ENCODE measurements around the gene HCFC1.
A peak's percentile ranks its signal among the peaks of the same experiment; 100 is the strongest.

The HCFC1 gene

GRCh38 chrX:153961292-153961691, 10.3 kb downstream of the HCFC1 start:
- Histone ChIP-seq H4K91ac (ENCODE audit: low read depth, low read length, poor library complexity) (no peak overlapping the region), H3K27ac (replicated peaks; ENCODE audit: low read length) (no peak overlapping the region), H3K23ac (ENCODE audit: low read depth, low read length, poor library complexity) (no peak overlapping the region), H3K4me3 (ENCODE audit: low read length in 2 of 2) (no peak overlapping the region), H2BK12ac (ENCODE audit: low read length) (no peak overlapping the region), H3K9ac (ENCODE audit: low read depth, low read length, poor library complexity) (no peak overlapping the region), H3K4me2 (ENCODE audit: insufficient read depth, low read length, poor library complexity, severe bottlenecking) (no peak overlapping the region), H2AFZ (ENCODE audit: low read length) (no peak overlapping the region), H3K14ac (ENCODE audit: low read length) (no peak overlapping the region), H3K4ac (ENCODE audit: low read length) (no peak overlapping the region), H3K9me3 (replicated peaks in 1 of 2; ENCODE audit: control insufficient read depth in 2 of 2, insufficient read depth in 1 of 2, low read depth in 1 of 2, low read length in 2 of 2) (no peaks in the 10 kb centered on the region), H4K8ac (ENCODE audit: low read depth, low read length) (no peak overlapping the region), H3K4me1 (ENCODE audit: control insufficient read depth in 2 of 2, insufficient read depth in 1 of 2, low read depth in 1 of 2, low read length in 2 of 2) (no peaks in the 10 kb centered on the region), H2BK120ac (ENCODE audit: low read depth, low read length) (no peak overlapping the region), H2BK5ac (ENCODE audit: low read length) (no peak overlapping the region), H2BK15ac (ENCODE audit: low read length) (no peak overlapping the region), H2AK5ac (ENCODE audit: low read depth, low read length) (no peak overlapping the region), H3K18ac (ENCODE audit: low read length) (no peak overlapping the region), H3K79me1 (ENCODE audit: low read depth, low read length) (peaks cover 12% of the 10 kb centered on the region), H3K36me3 (replicated peaks in 1 of 2; ENCODE audit: control insufficient read depth in 2 of 2, insufficient read depth in 2 of 2, low read length in 2 of 2) (peaks cover 49 to 96% of the 10 kb centered on the region in 2 donors), H3K27me3 (ENCODE audit: control insufficient read depth in 3 of 3, insufficient read depth in 3 of 3, low read depth in 1 of 3, low read length in 3 of 3) (peaks cover 0 to 5% (median 0%) of the 10 kb centered on the region in 3 experiments)
- WGBS, 2 donors (ENCODE audit: extremely low coverage in 2 of 2, insufficient read length in 2 of 2, insufficient replicate concordance in 1 of 2): no CpG with 5 or more reads among the region's 11 CpGs
- DNase-seq (ENCODE audit: low spot score): no peak

GRCh38 chrX:153960786-153961185, 10.8 kb downstream of the HCFC1 start:
- Histone ChIP-seq H3K23ac (ENCODE audit: low read depth, low read length, poor library complexity) (no peak overlapping the region), H3K4me3 (ENCODE audit: low read length in 2 of 2) (no peak overlapping the region), H3K27ac (replicated peaks; ENCODE audit: low read length) (no peak overlapping the region), H2BK12ac (ENCODE audit: low read length) (no peak overlapping the region), H2BK15ac (ENCODE audit: low read length) (no peak overlapping the region), H3K27me3 (ENCODE audit: control insufficient read depth in 3 of 3, insufficient read depth in 3 of 3, low read depth in 1 of 3, low read length in 3 of 3) (peaks cover 0 to 5% (median 0%) of the 10 kb centered on the region in 3 experiments), H2AFZ (ENCODE audit: low read length) (no peak overlapping the region), H3K4me1 (ENCODE audit: control insufficient read depth in 2 of 2, insufficient read depth in 1 of 2, low read depth in 1 of 2, low read length in 2 of 2) (no peaks in the 10 kb centered on the region), H3K9me3 (replicated peaks in 1 of 2; ENCODE audit: control insufficient read depth in 2 of 2, insufficient read depth in 1 of 2, low read depth in 1 of 2, low read length in 2 of 2) (no peaks in the 10 kb centered on the region), H4K8ac (ENCODE audit: low read depth, low read length) (no peak overlapping the region), H3K14ac (ENCODE audit: low read length) (no peak overlapping the region), H3K36me3 (replicated peaks in 1 of 2; ENCODE audit: control insufficient read depth in 2 of 2, insufficient read depth in 2 of 2, low read length in 2 of 2) (peaks cover 54 to 100% of the 10 kb centered on the region in 2 donors), H3K18ac (ENCODE audit: low read length) (no peak overlapping the region), H3K4me2 (ENCODE audit: insufficient read depth, low read length, poor library complexity, severe bottlenecking) (no peak overlapping the region), H4K91ac (ENCODE audit: low read depth, low read length, poor library complexity) (no peak overlapping the region), H3K79me1 (ENCODE audit: low read depth, low read length) (peaks cover 12% of the 10 kb centered on the region), H3K4ac (ENCODE audit: low read length) (no peak overlapping the region), H2BK120ac (ENCODE audit: low read depth, low read length) (no peak overlapping the region), H3K9ac (ENCODE audit: low read depth, low read length, poor library complexity) (no peak overlapping the region), H2BK5ac (ENCODE audit: low read length) (no peak overlapping the region), H2AK5ac (ENCODE audit: low read depth, low read length) (no peak overlapping the region)
- DNase-seq (ENCODE audit: low spot score): no peak
- WGBS, 2 donors (ENCODE audit: extremely low coverage in 2 of 2, insufficient read length in 2 of 2, insufficient replicate concordance in 1 of 2): no CpG with 5 or more reads among the region's 22 CpGs

- Histone ChIP-seq H3K27ac (replicated peaks; ENCODE audit: low read length) (no peak overlapping the region), H3K4ac (ENCODE audit: low read length) (no peak overlapping the region), H3K4me1 (ENCODE audit: control insufficient read depth in 2 of 2, insufficient read depth in 1 of 2, low read depth in 1 of 2, low read length in 2 of 2) (no peaks in the 10 kb centered on the region), H2AFZ (ENCODE audit: low read length) (no peak overlapping the region), H3K4me3 (ENCODE audit: low read length in 2 of 2) (no peak overlapping the region), H3K9me3 (replicated peaks in 1 of 2; ENCODE audit: control insufficient read depth in 2 of 2, insufficient read depth in 1 of 2, low read depth in 1 of 2, low read length in 2 of 2) (no peaks in the 10 kb centered on the region), H3K14ac (ENCODE audit: low read length) (no peak overlapping the region), H2BK5ac (ENCODE audit: low read length) (no peak overlapping the region), H4K91ac (ENCODE audit: low read depth, low read length, poor library complexity) (no peak overlapping the region), H3K23ac (ENCODE audit: low read depth, low read length, poor library complexity) (no peak overlapping the region), H3K36me3 (replicated peaks in 1 of 2; ENCODE audit: control insufficient read depth in 2 of 2, insufficient read depth in 2 of 2, low read length in 2 of 2) (peaks cover 59 to 100% of the 10 kb centered on the region in 2 donors), H3K79me1 (ENCODE audit: low read depth, low read length) (peaks cover 12% of the 10 kb centered on the region), H2BK15ac (ENCODE audit: low read length) (no peak overlapping the region), H3K27me3 (ENCODE audit: control insufficient read depth in 3 of 3, insufficient read depth in 3 of 3, low read depth in 1 of 3, low read length in 3 of 3) (peaks cover 0 to 4% (median 0%) of the 10 kb centered on the region in 3 experiments), H3K18ac (ENCODE audit: low read length) (no peak overlapping the region), H3K9ac (ENCODE audit: low read depth, low read length, poor library complexity) (no peak overlapping the region), H4K8ac (ENCODE audit: low read depth, low read length) (no peak overlapping the region), H2BK120ac (ENCODE audit: low read depth, low read length) (no peak overlapping the region), H2AK5ac (ENCODE audit: low read depth, low read length) (no peak overlapping the region), H3K4me2 (ENCODE audit: insufficient read depth, low read length, poor library complexity, severe bottlenecking) (no peak overlapping the region), H2BK12ac (ENCODE audit: low read length) (no peak overlapping the region)
- no CpG with 5 or more reads among the region's 16 CpGs for WGBS, 2 donors (ENCODE audit: extremely low coverage in 2 of 2, insufficient read length in 2 of 2, insufficient replicate concordance in 1 of 2)
- no peak for DNase-seq (ENCODE audit: low spot score)
Observed at GRCh38 chrX:153960077-153960476, 11.5 kb downstream of the HCFC1 start.

GRCh38 chrX:153959649-153960048, 12.0 kb downstream of the HCFC1 start:
- no peak overlapping the region for H3K9ac ChIP-seq (ENCODE audit: low read depth, low read length, poor library complexity)
- no peak overlapping the region for H2AK5ac ChIP-seq (ENCODE audit: low read depth, low read length)
- no peak overlapping the region for H3K4ac ChIP-seq (ENCODE audit: low read length)
- peak overlapping the region; percentile 20 for H3K23ac ChIP-seq (ENCODE audit: low read depth, low read length, poor library complexity)
- no peak overlapping the region for H3K4me2 ChIP-seq (ENCODE audit: insufficient read depth, low read length, poor library complexity, severe bottlenecking)
- no peak overlapping the region for H3K18ac ChIP-seq (ENCODE audit: low read length)
- H3K14ac ChIP-seq (ENCODE audit: low read length): no peak overlapping the region
- H3K9me3 ChIP-seq (replicated peaks in 1 of 2; ENCODE audit: control insufficient read depth in 2 of 2, insufficient read depth in 1 of 2, low read depth in 1 of 2, low read length in 2 of 2): no peaks in the 10 kb centered on the region
- H4K91ac ChIP-seq (ENCODE audit: low read depth, low read length, poor library complexity): no peak overlapping the region
- no peaks in the 10 kb centered on the region for H3K4me1 ChIP-seq (ENCODE audit: control insufficient read depth in 2 of 2, insufficient read depth in 1 of 2, low read depth in 1 of 2, low read length in 2 of 2)
- no peak for DNase-seq (ENCODE audit: low spot score)
- H3K36me3 ChIP-seq (replicated peaks in 1 of 2; ENCODE audit: control insufficient read depth in 2 of 2, insufficient read depth in 2 of 2, low read length in 2 of 2): peaks cover 60 to 100% of the 10 kb centered on the region in 2 donors
- H3K79me1 ChIP-seq (ENCODE audit: low read depth, low read length): peaks cover 12% of the 10 kb centered on the region
- no peak overlapping the region for H3K4me3 ChIP-seq (ENCODE audit: low read length in 2 of 2)
- H2BK12ac ChIP-seq (ENCODE audit: low read length): no peak overlapping the region
- H4K8ac ChIP-seq (ENCODE audit: low read depth, low read length): no peak overlapping the region
- no peak overlapping the region for H2BK120ac ChIP-seq (ENCODE audit: low read depth, low read length)
- no CpG with 5 or more reads among the region's 15 CpGs for WGBS, 2 donors (ENCODE audit: extremely low coverage in 2 of 2, insufficient read length in 2 of 2, insufficient replicate concordance in 1 of 2)
- no peak overlapping the region for H2AFZ ChIP-seq (ENCODE audit: low read length)
- H3K27me3 ChIP-seq (ENCODE audit: control insufficient read depth in 3 of 3, insufficient read depth in 3 of 3, low read depth in 1 of 3, low read length in 3 of 3): no peaks in the 10 kb centered on the region
- H2BK5ac ChIP-seq (ENCODE audit: low read length): no peak overlapping the region
- H3K27ac ChIP-seq (replicated peaks; ENCODE audit: low read length): no peak overlapping the region
- H2BK15ac ChIP-seq (ENCODE audit: low read length): no peak overlapping the region
